ENCODE results near the gene ROPN1L. TPM values are rescaled to one million over a fixed set of nuclear protein-coding genes. Genes with fewer than 3 reads are reported as not detected.
"Not testable (repeated sequence)": the region's sequence is repeated elsewhere in the genome, so short reads cannot be mapped to it uniquely, and the experiment has no call there.

Gene ROPN1L
- polyA plus RNA-seq, 5 donors: 1.5 to 8.1 (median 5.6) TPM

DNA sequence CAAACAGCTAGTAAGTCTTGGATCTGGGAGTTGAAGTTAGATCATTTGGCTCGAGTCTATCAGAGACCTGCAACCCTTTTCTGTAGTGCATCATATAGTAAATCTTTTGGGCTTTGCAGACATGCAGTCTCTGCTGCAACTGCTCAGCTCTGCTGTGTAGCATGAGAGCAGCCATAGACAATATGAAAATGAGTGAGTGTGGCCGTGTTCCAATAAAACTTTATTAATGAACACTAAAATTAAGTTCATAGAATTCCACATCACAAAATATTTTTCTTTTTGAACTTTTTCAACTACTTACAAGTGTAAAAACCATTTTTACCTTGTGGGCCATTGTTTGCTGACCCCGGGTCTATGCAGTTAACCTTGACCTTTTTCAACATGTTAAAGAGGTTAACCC, 35.2 kb downstream of the ROPN1L start:
- no peak for DNase-seq

DNA sequence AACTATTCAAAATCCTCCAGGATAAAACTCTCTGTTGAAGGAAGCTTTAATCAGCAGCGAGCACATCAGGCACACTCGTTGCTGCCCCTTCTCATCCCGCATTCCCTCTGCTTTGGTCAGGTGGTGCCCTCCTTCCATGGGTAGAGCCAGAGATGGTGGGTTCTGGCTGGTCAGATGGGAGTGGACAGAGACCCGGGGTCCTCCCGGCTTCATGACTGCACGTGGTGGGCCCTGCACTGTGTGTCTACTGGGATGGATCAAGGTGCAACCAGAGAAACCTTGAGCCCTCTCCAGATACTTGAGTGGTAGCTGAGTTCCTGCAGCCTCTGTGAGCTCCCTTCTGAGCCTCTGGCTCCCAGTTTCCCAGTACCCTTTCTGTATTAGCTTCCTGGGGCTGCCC, 36.3 kb downstream of the ROPN1L start:
- DNase-seq: no peak

DNA sequence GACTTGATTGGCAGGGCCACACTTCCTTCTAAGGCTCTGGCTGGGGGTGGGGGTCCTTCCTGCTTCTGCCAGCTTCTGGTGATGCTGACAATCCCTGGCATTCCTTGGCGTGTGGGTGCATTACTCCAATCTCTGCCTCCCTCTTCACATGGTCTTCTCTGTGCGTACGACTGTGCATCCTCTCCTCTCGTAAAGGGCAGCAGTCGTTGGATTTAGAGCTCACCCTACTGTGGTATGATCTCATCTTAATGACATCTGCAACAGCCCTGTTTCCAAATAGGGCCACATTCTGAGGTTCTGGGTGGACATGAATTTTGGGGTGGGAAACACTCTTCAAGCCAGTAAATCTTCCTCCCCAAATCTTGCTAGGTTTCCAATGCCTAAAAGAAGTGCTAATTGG, 36.8 kb downstream of the ROPN1L start:
- DNase-seq: no peak

DNA sequence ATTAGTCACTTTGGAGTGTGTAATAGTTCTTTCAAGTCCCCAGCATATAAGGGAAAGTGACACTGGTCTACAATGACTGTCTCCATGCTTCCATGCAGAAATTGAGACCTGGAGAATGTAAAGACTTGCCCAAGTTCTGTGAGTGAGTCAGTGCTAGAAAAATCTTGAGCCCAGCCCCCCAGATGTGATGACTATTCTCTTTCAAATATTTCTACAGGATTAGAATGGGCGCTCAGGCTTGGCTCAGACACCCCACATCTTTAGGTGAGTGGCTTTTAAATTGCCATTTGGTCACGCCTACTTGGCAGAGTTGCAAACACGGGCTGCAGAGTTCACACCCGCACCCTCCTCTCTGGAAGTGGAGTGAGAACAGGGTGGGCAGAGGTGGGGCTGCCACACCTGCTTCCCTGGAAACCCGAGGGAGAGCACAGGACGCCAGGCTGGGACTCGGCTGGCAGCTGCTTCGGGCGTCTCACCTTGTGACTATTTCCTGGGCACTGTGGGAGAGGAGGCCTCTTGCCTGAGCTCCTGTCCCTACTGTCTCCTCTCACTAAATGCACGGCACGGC, 37.6 kb downstream of the ROPN1L start:
- no peak for DNase-seq

DNA sequence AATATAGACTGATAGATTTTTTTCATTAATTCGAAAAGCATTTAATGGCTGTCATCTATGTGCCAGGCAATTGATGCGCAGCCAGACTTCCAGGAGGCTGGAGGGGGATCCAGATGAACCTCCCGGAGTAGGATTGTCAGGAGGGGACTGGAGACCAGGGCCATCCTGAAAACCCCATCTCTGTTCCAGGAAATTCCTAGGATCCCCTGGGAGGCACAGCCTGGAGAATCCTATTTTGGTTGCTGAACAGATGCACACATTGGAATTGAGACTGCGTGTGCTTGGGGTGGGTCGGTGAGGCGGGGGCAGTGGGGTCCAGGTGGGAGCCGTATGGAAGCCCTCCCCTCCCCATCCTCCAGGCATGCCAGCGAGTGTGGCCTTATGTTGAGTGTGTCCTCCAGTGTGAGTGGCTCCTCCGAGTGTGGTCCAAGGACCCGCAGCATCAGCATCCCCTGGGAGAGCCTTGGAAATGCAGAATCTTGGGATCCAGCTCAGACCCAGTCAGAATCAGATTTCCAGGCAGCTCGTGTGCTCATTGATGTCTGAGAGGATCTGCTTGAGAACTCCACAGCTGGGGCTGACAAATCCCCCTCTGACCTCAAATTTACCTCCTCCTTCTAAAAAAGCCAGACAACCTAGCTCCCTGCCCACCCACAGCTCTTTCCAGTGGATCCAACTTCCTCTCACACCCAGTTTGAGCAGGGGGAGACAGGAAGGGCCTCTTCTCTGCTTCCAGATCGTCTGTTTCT, 38.7 kb downstream of the ROPN1L start:
- no peak for DNase-seq

DNA sequence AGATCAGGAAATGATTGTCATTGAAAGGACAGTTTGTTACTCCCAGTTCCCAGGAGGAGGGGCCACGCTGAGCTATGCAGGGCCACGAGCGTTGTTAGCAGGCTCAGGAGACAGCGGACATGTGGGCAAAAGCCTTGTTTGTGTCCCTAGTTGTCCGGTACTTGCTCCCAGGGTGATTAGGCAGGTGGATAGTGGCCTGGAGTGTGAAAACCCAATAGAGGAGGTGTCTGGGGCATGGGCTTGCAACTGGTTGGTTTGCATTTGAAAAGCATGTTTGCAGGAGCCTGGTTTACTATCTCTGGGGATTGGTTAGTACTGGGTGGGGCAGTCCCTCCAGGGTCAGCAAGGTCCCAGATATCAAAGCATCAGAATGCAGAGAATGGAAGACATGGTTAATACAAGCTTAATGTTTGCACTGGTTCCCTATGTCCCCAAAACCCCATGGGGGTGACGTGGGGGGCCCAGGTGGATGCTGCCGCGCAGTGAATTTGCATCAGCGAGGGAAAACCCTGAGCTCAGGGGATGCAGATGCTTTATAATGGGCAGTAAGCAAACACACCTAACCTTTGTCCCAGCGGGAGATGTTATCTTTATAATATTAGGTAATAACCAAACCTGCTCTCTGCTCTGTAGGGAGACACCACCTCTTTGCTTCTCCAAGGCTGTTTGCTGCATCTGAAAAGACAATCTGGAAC, 39.7 kb downstream of the ROPN1L start:
- DNase-seq: no peak

DNA sequence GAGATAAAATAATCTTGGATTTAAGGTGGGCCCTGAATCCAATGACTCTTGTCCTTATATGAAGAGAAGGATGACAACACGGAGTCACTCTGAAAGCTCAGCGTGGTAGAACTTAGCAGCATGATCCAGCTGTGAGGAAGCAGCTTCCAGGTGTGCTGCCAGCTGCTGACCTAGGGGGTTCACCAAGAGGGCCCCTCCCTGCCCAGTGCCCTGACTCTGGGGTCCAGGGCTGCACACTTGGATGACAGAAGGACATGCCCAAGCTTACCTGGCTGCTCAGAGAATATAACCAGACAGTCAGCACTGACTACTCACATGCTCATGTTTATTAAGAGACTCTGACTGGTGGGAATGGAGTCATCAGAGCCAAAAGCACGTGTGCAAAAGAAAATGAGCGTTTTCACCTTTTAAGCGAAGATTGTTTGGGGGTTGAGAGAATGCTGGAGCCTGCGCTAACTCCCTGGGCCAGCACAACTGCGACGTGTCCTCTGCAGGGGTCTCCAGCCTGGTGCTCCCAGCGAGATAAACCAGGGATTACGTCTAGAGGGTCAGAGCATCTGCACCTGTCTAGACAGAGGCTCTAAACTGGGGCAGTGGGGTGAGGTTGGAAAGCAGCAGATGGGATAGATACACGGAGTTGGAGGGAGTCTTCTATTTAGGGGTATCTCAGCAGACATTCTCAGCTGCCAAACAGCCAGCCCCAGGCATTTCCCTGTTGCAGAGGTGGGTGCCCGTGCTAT, 41.3 kb downstream of the ROPN1L start:
- no peak for DNase-seq

DNA sequence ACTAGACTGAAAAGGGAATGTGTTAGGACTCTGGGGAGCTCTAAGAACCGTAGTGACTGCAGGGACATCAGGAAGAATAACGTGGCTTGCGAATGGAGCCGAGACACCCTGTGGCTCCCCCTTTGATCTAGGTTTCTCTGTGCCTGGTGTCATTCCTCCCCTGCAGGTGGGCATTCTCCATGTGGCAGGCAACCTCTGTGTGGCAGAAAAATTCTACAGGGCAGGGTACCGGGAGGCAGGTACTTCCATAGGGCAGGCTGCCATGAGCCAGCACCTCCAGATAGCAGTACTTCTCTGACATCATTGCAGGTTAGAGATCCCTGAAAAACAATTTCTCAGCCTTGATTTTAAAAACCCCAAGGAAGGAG, 43.1 kb downstream of the ROPN1L start:
- DNase-seq: no peak

DNA sequence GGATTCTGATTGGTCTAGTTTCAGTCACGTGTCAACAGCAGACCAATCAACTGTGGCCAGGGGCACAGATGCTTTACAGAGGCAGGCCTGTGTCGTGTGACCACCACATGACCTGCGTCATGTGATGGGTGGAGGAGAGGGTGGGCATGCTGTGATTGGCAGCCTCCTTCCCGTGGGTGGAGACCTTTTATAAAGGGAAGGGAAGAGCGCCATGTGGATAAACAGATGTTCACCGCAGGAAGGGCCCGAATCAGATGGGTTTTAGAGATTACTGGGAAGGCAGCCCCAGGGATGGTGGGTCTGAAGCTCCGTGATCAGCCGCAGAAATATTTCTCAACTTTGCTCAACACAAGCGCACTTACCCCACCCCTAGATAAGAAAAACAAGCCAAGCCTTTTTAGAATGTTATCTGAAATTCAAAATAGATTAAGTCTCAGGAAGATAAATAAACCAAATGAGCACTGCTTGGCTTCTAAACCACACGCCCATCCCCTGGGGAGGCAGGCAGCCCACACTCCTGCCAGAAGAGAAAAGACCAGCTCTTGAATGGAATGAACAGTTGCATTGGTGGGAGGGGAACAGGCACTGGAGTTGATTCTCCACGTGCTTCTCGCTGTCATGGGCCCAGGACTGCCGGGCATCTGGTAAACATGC, 43.6 kb downstream of the ROPN1L start:
- DNase-seq: no peak

DNA sequence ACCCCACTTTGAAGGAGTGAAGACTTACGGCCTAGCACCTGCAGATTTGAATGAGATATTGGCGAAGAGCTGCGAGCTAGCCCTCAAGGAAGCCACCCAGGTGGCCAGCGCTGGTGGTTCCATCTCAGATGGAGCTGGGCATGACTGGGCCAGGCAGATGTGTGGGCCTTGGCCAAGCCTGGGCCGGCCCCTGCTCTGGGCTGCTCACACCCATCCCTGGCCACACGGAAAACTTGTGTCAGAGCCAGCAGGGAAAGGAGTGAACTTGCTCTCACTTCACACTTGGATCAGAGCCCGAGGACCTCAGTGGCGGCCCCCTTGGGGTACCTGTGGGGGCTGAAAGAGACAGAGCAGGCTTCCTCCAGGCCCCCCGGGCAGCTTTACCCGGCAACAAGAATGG, 44.2 kb downstream of the ROPN1L start:
- no peak for DNase-seq

DNA sequence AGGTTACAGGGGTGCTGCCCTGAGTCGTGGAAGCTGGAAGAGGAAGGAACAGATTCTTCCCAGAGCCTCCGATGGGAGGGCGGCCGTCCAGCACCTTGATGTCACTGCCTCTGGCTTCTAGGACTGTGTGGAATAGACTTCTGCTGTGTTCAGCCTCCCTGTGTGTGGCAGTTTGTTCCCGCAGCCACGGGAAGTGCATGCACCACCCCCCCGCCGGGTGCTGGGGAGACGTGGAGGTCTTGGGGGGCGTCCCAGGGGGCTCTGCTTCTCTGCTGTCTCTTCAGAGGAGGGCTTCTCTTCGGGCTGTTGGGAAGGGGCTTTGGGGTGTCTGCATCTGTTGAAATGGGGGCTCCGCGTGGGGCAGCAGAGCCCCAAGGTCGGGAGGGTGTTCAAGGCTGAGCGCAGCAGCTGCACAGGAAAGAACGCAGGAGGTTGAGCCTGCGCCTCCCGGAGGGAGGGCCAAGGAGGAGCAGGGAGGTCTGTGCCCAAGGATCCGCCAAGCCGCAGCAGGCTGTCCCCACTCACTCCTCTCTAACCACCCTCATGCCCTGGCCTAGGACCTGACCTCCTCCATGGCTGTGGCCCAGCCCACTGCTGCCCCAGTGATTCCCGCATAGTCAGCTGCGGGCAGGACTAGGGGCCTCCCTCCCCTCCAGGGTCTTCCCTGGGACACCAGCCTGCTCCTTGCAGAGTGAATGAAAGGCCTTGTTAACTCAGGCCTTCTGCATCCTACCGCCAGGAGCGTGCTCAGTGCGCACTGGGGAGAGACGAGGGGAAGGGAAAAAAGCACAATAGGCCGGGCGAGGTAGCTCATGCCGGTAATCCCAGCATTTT, 45.0 kb downstream of the ROPN1L start:
- DNase-seq: no peak

DNA sequence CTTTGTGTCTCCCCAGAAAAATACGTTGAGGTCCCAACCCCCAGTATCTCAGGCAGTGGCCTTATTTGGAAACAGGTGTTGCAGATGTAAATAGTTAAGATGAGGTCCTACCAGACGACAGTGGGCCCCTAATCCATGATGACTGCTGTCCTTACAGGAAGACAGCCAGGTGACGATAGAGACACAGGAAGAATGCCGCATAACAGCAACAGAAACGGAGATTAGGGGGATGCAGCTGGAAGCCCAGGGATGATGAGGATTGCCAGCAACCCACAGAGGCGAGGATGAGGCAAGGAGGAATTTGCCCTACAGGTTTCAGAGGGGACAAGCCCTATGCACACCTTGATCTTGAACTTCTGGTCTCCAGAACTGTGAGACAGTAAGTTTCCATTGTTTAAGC, 46.5 kb downstream of the ROPN1L start:
- DNase-seq: no peak

DNA sequence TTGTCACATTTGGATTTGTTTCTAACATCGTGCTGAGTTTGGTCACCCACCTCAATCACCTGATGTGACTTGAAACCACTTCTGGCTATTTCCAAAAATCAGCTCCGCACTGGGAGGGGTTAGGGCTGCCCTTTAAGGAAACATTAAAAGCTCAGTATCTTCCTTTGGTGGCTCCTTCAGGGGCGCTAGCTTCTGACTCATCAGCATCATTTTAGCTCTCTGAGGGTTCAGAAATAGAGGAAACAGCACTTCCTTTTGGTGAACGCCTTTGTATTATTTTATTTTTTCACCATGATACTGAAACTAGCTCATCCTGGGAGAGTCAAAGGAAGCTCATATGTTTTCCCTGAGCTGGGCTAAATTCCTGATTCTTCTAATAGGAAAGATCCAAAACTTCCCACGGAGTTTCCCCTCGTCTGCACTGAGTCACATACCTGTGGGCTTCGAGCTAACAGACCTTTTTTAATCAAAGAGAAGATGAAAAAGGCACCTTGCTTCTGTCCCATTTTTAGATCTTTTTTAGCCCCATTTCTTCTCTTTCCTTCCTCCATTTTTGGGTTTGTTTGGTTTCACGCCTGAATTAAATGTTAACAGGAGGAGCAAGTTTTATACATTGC, 48.2 kb downstream of the ROPN1L start:
- DNase-seq: no peak

DNA sequence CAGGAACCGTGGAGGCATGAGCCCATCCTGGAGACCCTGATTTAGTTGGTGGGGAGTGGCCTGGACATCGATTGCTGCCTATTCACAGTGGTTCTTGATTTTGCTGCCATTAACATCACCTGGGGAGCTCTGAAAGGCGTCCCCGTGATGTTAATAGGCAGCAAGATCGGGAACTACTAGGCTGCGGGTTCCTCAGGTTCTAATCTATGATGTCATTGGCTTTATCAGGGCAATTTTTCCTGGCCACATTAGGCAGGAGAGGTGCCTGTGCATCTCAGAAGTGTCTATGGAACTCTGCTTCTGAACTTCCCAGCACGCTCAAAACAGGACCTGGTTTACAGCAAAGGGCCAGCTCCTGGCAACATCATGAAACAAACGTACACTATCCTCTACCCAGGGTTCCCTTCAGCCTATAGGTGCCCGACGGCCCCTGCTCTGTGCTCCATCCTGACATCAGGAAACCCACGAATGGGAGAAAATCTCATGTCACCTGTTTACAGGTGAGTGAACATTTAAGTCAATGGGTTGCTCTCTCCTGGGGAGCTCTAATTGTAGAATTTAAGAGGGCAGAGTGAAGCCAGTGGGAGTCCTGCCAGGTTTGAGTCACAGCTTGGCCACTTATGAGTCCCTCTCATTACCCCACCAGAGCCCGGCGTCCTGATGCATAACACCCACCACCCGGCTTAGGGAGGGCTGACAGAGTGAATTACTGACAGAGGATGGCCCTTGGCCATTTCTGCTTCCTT, 49.4 kb downstream of the ROPN1L start:
- no peak for DNase-seq

DNA sequence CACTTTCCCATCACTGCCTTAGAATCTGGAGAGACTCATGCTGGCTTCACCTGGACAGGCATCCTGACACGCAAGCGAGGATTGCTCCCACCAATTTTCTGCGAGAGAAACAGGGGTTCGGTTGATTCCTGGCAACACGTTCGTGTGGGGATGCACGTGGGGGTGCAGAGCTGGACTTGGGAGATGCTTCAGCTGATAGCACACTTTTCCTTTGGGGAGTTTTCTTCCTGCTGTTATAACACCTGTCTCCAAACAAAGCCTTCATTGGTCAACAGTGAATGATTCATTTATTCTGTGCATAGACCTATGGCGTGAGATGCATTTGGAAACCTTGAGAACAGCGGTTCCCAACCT, 50.0 kb downstream of the ROPN1L start:
- no peak for DNase-seq

DNA sequence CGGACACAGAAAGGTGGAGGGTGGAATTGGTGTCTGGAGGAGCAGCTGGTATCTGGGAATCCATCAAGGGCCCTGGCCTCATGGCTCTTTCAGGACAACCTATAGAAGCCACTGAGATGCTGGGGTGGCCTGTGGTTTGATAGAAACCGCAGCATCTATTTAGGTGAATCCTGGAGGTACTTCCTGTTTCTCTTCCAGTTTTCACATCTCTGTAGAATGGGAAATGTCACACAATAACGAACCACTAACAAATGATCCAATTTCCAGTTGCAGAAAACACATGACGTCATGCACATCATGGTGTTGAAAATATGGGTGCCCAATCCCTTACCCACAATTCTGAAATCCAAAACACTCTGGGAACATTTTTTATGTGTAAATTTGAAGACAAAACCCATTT, 52.2 kb downstream of the ROPN1L start:
- DNase-seq: no peak

DNA sequence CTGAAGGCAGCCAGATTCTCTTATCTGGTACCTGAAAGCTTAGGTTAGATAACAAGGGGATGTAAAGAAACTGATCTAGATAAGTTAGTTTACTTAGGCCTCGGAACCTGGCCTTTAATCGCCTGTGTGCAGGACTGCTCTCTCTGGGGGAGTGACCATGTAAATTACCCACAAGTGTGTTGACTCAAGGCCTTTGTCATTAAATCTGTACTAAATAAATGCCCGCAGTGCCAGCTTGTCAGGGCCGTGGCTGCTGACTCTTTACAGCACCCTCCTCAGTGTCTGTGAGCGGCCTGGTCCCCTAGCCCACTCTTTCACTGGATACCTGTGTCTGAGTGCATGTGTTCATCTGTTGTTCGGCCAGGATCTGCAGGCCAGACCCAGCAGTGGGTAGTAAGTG, 52.8 kb downstream of the ROPN1L start:
- DNase-seq: not testable (repeated sequence)

DNA sequence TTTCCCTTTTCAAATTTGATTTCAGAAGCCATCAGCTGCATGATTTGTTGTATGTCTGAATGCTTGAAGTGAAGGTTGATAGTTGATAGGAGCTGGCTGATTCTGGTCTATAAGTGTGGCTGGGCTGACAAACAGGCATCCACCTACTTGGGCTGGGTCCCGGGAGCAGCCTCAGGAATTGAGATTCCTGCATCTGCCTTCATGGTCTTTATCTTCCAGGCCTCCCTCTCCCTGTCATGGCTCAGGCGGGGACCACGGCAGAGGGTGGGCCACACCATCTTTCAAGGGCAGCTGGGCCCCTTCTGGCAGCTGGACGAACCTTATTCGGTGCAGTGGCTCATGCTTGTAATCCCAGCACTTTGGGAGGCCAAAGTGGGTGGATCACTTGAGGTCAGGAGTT, 55.9 kb downstream of the ROPN1L start:
- DNase-seq: no peak

DNA sequence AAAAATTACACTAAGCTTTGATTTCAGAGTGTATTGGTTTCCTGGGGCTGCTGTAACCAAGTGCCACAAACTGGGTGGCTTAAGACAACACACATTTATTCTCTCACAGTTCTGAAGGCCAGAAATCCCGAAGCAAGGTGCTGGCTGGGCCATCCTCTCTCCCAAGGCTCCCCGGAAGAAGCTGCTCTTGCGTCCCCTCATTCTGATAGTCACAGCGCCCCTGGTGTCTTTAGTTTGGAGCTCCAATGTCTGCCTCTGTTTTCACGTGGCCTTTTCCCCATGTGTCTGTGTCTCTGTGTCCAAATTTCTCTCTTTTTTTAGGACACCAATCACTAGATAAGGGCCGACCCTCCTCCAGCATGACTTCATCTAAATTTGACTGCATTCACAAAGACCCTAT, 56.7 kb downstream of the ROPN1L start:
- no peak for DNase-seq

DNA sequence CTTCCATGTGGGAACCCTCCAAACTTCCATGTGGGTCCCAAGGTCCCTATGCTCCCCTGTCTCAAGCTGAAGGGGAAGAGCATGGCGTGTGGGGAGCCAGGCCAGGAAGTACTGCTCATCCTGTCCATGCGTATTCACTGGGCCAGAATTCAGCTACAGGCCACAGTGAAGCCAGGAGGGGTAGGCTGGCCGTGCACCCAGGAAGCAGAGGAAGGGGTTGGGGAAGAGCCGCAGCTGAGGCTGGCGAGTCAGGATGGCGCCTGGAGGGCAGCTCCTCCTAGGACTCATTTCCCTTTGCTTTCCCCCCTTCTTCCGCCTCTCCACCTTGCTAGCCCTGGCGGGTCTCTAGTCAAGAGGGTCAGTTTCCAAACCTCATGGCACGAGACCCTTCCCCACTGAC, 57.4 kb downstream of the ROPN1L start:
- DNase-seq: no peak

All from right lung (tissue), 5 donors.